Hindlimb muscle (tissue), 1 donor: Measurements from ENCODE around the gene NUP188. TPM values are rescaled to one million over a fixed set of nuclear protein-coding genes. Genes with fewer than 3 reads are reported as not detected.
A peak's percentile ranks its signal among the peaks of the same experiment; 100 is the strongest.
"Not testable (repeated sequence)": the region's sequence is repeated elsewhere in the genome, so short reads cannot be mapped to it uniquely, and the experiment has no call there.

ENCODE experiments used
- DNase-seq: peaks from one replicate; pipeline ENCODE4 v3.0.0-alpha.2; 2013
- polyA plus RNA-seq: library from polyadenylated mRNA; unstranded; fragments of 120-200 nt; gene quantifications from one replicate; pipeline ENCODE4 v1.2.1, GENCODE V29; 2013; ENCODE audit not compliant: insufficient read length

NUP188 gene
- polyA plus RNA-seq, 1 donor: 36.4 TPM

DNA sequence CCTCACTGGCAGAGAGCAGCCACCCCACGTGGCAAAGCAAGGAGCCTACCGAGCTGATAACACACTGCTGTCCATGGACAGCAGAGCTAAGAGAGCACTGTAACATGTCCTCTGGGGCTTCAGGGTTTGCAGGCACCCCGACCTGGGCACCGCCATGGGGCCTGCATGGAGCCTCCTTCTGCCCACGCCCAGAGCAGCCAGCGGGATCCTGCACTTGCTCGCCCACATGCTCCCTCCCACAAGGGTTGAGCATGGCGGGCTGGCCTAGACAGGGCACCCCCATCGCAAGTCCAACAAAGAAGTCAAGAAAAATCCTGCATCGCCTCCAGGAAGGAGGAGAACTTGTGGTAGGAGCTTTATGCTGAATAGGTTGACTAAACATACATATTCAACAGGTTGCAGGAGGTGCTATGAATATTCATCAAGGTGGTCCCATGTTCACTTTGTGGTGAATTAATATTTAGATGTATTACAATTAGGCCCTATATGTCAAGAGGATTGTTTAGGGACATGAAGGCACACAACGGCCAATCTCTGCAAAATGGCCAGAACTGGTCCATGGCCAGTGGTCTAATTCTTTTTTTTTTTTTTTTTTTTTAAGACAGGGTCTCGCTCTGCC, 85.2 kb downstream of the NUP188 start:
- no peak for DNase-seq

GRCh38 chr9:129033216-129033615, 85.7 kb downstream of the NUP188 start:
- DNase-seq: no peak

GRCh38 chr9:129035838-129036237, 88.3 kb downstream of the NUP188 start:
- DNase-seq: not testable (repeated sequence)

- peak; percentile 99 for DNase-seq
Observed at GRCh38 chr9:129036241-129036922, 88.9 kb downstream of the NUP188 start, which contains the start of gene MIGA2. TSS of gene MIGA2 (plus strand) at chr9:129036626. CDS start at chr9:129040595, 3,969 bp downstream.

DNA sequence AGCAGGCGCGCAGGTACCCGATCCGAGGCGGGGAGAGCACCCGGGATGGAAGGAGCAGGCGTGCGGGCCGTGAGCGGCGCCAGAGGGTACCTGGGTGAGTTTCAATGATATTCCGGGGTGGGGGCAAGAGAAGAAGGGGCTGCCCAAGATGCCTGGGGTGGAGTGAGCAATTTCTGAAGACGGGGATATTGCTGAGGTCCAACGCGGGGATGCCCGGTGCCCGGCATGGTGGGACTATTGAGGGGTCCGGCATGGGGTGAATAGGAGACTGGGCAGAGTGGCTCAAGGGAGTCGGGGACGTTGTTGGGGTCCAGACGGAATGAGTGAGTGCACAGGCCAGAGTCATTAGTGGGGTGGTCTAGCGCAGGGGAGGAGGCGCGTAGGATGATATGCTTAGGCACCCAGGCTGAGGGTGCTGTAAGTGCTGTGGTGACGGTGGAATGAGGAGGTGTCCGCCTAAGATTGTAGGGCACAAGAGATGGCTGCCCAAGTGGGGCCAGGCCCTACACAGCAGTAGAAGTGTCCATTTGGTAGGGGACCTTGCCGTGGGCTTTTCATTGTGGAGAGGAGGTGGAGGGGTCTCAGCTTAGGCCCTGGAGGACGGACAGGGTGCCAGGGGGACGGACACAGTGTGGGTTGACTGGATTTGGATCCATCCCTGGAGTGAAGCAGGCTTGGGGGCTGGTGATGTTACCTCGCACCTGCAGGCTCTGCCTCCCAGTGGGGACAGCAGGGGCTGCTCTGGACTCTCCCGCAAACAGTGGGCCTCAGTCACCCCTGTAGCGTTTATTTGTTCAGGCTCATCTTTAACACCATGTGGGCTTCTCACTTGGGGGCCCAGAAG, 89.6 kb downstream of the NUP188 start:
- no peak for DNase-seq

GRCh38 chr9:129037767-129038098, 90.2 kb downstream of the NUP188 start:
- no peak for DNase-seq

- no peak for DNase-seq
Observed at GRCh38 chr9:129038109-129038852, 90.8 kb downstream of the NUP188 start.

- DNase-seq: no peak
Observed at GRCh38 chr9:129040113-129040643, 92.7 kb downstream of the NUP188 start.

DNA sequence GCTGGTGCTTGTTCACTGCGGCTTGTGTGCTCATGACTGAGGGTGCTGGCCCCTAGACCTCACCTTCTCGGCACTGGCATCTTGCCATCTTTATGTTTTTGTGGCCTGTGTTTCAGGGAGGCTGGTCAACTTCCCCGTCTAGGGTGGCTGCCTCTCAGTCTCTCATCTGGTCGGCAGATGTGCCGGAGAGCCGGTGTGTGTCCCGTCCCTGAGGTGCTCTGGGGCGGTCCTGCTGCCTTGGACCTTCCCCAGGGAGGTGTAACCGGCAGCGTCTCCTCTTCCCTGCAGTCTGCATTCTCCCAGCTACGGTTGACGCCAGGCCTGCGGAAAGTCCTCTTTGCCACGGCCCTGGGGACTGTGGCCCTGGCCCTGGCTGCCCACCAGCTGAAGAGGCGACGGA, 94.5 kb downstream of the NUP188 start:
- no peak for DNase-seq

DNA sequence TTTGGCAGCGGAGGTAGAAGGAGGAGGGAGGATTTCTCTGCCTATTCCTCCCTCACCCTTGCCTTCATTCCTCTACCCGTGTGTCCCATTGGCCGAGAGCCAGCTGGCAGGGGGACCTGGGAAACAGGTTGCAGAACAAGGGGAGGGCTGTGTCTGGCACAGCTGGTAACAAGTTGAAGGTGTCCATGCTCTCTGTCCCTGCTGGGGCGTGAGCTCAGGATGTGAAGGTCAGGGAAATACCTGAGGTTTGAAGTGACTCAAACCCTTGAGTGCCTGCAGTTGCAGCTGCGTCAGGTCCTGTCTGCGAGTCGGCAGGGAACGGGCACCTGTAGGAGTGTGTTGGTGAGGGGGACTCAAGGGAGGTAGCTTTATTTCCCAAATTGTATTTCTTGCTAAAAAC, 105.1 kb downstream of the NUP188 start:
- DNase-seq: no peak

DNA sequence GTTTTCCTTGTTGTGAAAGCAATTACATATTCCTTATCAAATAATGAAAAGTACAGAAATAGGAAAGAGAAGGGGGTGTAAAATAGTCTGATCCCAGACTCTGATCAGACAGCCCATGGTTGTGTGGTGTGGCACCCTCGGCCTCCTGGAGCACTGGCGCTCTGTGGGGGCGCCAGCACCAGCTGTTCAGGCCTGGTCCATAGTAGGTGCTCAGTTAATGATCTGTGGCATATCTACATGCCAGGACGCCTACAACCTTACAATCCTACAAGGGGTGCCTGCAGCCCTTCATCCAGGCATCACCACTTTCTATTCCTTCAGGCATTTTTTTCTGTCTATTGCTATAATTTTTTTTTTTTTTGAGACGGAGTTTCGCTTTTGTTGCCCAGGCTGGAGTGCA, 105.5 kb downstream of the NUP188 start:
- no peak for DNase-seq

GRCh38 chr9:129054163-129054851, 106.8 kb downstream of the NUP188 start:
- no peak for DNase-seq

Other genes with a start within 250 kb of the NUP188 start
- gene PKN3, start 245.2 kb upstream of the NUP188 start, polyA plus RNA-seq: 8.6 TPM
- gene ZDHHC12, start 223.6 kb upstream of the NUP188 start, polyA plus RNA-seq: 7.6 TPM
- gene ZER1, start 175.8 kb upstream of the NUP188 start, polyA plus RNA-seq: 46.0 TPM
- 42.7 TPM for gene TBC1D13, start 160.4 kb upstream of the NUP188 start, polyA plus RNA-seq
- gene ENDOG, start 129.2 kb upstream of the NUP188 start, polyA plus RNA-seq: 25.2 TPM
- gene SPOUT1, start 117.9 kb upstream of the NUP188 start, polyA plus RNA-seq: 27.8 TPM
- 4.5 TPM for gene KYAT1, start 65.7 kb upstream of the NUP188 start, polyA plus RNA-seq
- 20.8 TPM for gene LRRC8A, start 65.6 kb upstream of the NUP188 start, polyA plus RNA-seq
- 45.1 TPM for gene PHYHD1, start 26.7 kb upstream of the NUP188 start, polyA plus RNA-seq
- gene DOLK, start 96 bp upstream of the NUP188 start, polyA plus RNA-seq: 8.3 TPM
- gene SH3GLB2, start 80.6 kb downstream of the NUP188 start, polyA plus RNA-seq: 83.2 TPM
- 20.0 TPM for gene MIGA2, start 88.9 kb downstream of the NUP188 start, polyA plus RNA-seq
- gene DOLPP1, start 133.4 kb downstream of the NUP188 start, polyA plus RNA-seq: 9.1 TPM
- 52.3 TPM for gene CRAT, start 163.1 kb downstream of the NUP188 start, polyA plus RNA-seq
- 141 TPM for gene PTPA, start 163.7 kb downstream of the NUP188 start, polyA plus RNA-seq
- gene IER5L, start 230.6 kb downstream of the NUP188 start, polyA plus RNA-seq: 4.7 TPM